Esophagus (tissue), 2 donors: Measurements from ENCODE around the gene CEP68. TPM values are rescaled to one million over a fixed set of nuclear protein-coding genes. Genes with fewer than 3 reads are reported as not detected.

Source experiments
- H3K27ac ChIP-seq, 2 donors: one replicate each; pipeline ENCODE4 v1.5.1; 2013; ENCODE audit warnings: low read depth in 2 of 2, mild to moderate bottlenecking in 2 of 2, inconsistent platforms in 1 of 2, low read length in 1 of 2, moderate library complexity in 1 of 2
- H3K27me3 ChIP-seq, 2 donors: one replicate each; pipeline ENCODE4 v1.6.1; 2013; ENCODE audit warnings: low read length in 2 of 2, control low read depth in 1 of 2, mild to moderate bottlenecking in 1 of 2; ENCODE audit not compliant: insufficient read depth in 2 of 2, control insufficient read depth in 1 of 2
- H3K36me3 ChIP-seq, 2 donors: one replicate each; pipeline ENCODE4 v1.6.1; 2013; ENCODE audit warnings: low read length in 1 of 2; ENCODE audit not compliant: control insufficient read depth in 2 of 2, insufficient read depth in 2 of 2
- H3K4me1 ChIP-seq, 2 donors: one replicate each; pipeline ENCODE4 v1.6.1; 2013; ENCODE audit warnings: low read length in 1 of 2; ENCODE audit not compliant: control insufficient read depth in 2 of 2, insufficient read depth in 2 of 2
- H3K4me3 ChIP-seq, 2 donors: one replicate each; pipeline ENCODE4 v1.5.1; 2013; ENCODE audit warnings: low read length in 2 of 2, mild to moderate bottlenecking in 2 of 2, low read depth in 1 of 2, moderate library complexity in 1 of 2
- H3K9me3 ChIP-seq, 2 donors: one replicate each; pipeline ENCODE4 v1.6.1; 2013; ENCODE audit warnings: mild to moderate bottlenecking in 2 of 2, low read depth in 1 of 2, low read length in 1 of 2, moderate library complexity in 1 of 2; ENCODE audit not compliant: control insufficient read depth in 2 of 2, insufficient read depth in 1 of 2
- WGBS, 2 donors: extraction: QIAGEN DNeasy Blood & Tissue Kit; methylation state at CpG; one replicate each; pipeline ENCODE4 v1.1.7; 2013; 5-methylcytosine and 5-hydroxymethylcytosine counted together
- polyA plus RNA-seq, 2 donors: library from polyadenylated mRNA; stranded (reverse); fragments of 200-250 nt; gene quantifications; one replicate each; pipeline ENCODE4 v1.2.3, GENCODE V29; 2013
- donor health status: healthy with polysubstance abuse.
- donor health status: Bipolar disorder and iron deficiency.

Gene CEP68
- polyA plus RNA-seq, 2 donors = 3.3 to 4.3 TPM

DNA sequence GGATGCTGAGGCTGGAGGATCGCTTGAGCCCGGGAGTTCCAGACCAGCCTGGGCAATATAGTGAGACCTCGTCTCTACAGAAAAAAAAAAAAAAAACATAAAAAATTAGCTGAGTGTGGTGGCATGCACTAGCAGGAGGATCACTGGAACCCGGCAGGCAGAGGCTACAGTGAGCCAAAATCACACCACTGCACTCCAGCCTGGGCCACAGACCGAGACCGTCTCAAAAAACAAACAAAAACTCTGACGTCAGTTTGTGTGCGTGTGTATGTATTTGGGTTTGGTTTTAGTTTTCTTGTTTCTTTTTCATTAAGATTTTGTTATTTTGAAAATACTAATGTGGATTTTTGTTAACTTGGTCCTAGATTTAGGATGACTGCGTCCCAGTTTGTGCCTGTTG lies 19.0 kb downstream of the CEP68 start:
- peaks cover 12 to 19% of the 10 kb centered on the region in 2 donors for H3K36me3 ChIP-seq
- H3K4me1 ChIP-seq = peaks cover 8 to 14% of the 10 kb centered on the region in 2 donors

DNA sequence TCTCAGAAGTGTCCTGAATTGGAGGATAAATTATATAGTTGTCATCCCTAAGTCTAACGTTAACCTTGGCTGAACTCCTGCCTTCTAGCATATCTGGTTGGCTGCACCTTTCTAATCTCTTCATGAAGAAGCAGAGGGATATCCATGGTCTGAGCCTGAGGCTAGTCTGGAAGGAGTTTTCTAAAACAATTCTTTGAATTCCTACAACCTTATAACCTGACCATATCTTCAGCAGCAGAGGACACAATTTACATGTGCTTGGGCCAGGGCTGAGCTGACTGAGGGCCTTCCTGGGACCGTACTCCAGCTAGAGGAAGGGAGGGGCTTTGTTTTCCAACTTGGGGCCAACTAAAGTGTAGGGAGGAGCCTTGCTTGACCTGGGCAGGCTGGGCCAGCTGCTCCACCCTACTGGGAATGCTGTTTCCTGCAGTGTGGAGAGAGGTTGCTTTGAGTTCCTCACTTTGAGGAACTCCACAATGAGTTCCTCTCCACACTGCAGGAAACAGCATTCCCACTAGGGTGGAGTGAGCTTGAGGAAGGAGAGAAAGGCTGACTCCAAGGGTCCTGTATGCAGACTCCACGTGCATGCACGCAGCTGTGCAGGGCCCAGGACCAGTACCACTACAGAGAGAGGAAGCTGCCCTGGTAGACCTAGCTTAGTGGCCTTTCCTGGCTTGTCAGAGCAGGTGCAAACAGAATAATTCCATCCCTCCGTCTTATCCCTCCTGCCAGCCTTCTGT lies 19.6 kb downstream of the CEP68 start:
- no peak overlapping the region for H3K4me3 ChIP-seq
- H3K27ac ChIP-seq = peak overlapping the region; percentile 69 to 78
- WGBS, 2 donors = 31 to 37% methylated on average over 5 of the region's 5 CpGs
- peaks cover 12 to 19% of the 10 kb centered on the region in 2 donors for H3K36me3 ChIP-seq
- no peaks in the 10 kb centered on the region for H3K9me3 ChIP-seq
- peaks cover 8 to 10% of the 10 kb centered on the region in 2 donors for H3K4me1 ChIP-seq
- no peaks in the 10 kb centered on the region for H3K27me3 ChIP-seq

More for the DNA sequence above, 19.0 kb downstream of the CEP68 start:
- WGBS, 2 donors = 60 to 64% methylated on average over 9 of the region's 9 CpGs
- no peaks in the 10 kb centered on the region for H3K27me3 ChIP-seq
- H3K9me3 ChIP-seq = no peaks in the 10 kb centered on the region
- no peak overlapping the region for H3K27ac ChIP-seq
- no peak overlapping the region for H3K4me3 ChIP-seq

DNA sequence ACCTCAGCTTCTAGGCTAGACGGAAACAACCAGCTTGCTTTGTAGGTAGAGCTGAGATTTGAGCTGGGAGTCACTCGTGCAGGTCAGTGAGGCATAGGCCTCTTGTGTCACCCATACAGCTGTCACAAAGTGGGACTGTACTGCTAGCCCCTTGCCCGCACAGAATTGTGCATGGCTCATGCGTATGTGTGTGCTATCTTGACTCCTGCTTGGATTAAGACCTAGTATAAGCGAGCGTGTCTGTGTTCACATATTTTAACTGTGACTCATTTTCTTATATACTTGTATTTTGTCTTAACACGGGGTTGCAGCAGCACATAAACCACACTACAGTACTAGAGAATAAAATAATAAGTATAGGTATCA lies 20.1 kb downstream of the CEP68 start:
- no peaks in the 10 kb centered on the region for H3K9me3 ChIP-seq
- H3K4me1 ChIP-seq = peaks cover 7 to 10% of the 10 kb centered on the region in 2 donors
- H3K27ac ChIP-seq = peak overlapping the region; percentile 69 to 78
- H3K27me3 ChIP-seq = no peaks in the 10 kb centered on the region
- H3K4me3 ChIP-seq = no peak overlapping the region
- peaks cover 10 to 19% of the 10 kb centered on the region in 2 donors for H3K36me3 ChIP-seq
- 35 to 45% methylated on average over 7 of the region's 7 CpGs for WGBS, 2 donors

DNA sequence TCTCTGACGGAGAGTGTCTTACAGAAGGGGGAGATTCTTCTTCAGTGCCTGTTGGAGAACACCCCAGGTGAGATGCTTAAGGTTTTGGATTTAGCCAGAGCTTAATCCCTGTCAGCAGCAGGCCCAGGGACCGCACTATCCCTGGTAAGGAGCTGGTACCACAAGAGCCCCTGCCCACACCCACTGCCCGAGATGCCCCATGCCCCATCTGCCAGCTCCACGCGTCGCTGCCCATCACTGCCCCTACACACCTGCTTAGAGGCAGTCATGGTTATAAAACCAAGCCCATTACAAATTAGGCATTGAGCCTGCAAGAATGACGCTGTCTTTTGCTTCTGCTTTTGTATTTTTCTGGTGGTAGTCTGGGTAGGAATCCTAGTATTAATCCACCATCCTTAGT lies 21.7 kb downstream of the CEP68 start:
- Histone ChIP-seq H3K9me3 (no peaks in the 10 kb centered on the region), H3K27me3 (no peaks in the 10 kb centered on the region), H3K4me1 (peaks cover 5 to 7% of the 10 kb centered on the region in 2 donors), H3K4me3 (no peak overlapping the region), H3K27ac (no peak overlapping the region), H3K36me3 (peaks cover 15 to 16% of the 10 kb centered on the region in 2 donors)
- WGBS, 2 donors = 97% methylated on average over 7 of the region's 7 CpGs

DNA sequence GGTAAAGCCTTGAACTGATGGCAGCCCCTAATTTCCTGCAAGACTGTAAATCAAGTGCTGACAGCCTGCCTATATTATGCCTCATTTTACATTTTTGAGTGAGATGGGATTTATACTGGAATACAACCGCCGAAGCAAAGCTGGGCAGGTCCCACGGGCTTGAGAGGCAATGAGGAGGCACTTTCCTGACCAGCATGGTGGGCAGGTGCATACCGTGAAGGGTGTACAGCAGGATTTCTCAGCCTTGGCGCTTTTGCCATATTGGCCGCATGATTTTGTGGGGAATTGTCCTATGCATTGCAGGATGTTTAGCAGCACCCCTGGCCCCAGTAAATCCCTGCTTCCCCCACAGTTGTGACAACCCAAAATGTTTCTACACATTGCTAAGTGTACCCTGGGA lies 22.8 kb downstream of the CEP68 start:
- Histone ChIP-seq H3K9me3 (no peaks in the 10 kb centered on the region), H3K4me3 (no peak overlapping the region), H3K27me3 (no peaks in the 10 kb centered on the region), H3K36me3 (peaks cover 16 to 20% of the 10 kb centered on the region in 2 donors), H3K4me1 (peaks cover 5 to 7% of the 10 kb centered on the region in 2 donors), H3K27ac (no peak overlapping the region)
- WGBS, 2 donors = 97% methylated on average over 6 of the region's 6 CpGs

DNA sequence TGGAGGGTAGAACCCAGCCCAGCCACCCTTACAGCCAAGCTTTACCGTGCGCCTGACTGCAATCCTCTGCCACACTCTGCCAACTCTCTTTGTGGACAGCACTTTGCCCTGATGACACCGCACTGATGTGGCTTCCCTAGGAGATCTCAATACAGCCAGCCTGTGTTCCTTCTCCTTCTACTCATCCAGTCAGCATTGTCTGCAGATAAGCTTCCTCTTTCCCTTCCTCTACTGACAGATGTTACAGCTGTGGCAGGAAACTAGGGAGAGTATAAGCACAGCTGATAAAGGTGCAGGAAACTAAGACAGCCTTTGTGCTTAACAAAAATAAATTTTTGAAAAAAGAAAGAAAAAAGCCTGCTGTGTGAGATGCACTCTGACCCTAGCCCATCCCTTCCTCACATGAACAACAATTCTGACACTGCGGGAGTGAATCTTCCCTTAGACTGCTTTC lies 25.0 kb downstream of the CEP68 start:
- no peaks in the 10 kb centered on the region for H3K27me3 ChIP-seq
- H3K4me3 ChIP-seq = no peak overlapping the region
- H3K27ac ChIP-seq = no peak overlapping the region
- H3K9me3 ChIP-seq = no peaks in the 10 kb centered on the region
- peaks cover under 1% of the 10 kb centered on the region in 2 donors for H3K4me1 ChIP-seq
- 68 to 75% methylated on average over 4 of the region's 4 CpGs for WGBS, 2 donors
- peaks cover 16 to 20% of the 10 kb centered on the region in 2 donors for H3K36me3 ChIP-seq

DNA sequence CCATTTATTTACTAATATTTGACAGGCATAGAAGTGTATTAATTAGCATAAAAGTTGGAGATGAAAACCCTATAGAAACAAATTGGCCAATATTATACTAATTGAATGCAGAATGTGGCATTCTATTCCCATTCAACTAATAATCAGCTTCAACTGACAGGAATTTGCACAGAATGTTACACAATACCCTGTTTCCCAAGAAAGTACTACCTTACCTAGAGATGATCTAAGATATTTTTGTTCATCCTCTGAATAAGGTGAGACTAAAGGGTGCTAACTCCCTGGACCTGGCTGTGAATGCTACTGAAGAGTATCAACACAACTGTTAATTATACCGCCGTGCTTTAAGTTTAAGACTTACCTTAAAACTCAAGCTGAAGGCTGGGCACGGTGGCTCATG lies 28.9 kb downstream of the CEP68 start:
- Histone ChIP-seq H3K27me3 (no peaks in the 10 kb centered on the region), H3K4me3 (no peak overlapping the region), H3K36me3 (peaks cover 9 to 18% of the 10 kb centered on the region in 2 donors), H3K27ac (no peak overlapping the region), H3K4me1 (no peaks in the 10 kb centered on the region), H3K9me3 (no peaks in the 10 kb centered on the region)
- WGBS, 2 donors = 97 to 100% methylated on average over 3 of the region's 3 CpGs

DNA sequence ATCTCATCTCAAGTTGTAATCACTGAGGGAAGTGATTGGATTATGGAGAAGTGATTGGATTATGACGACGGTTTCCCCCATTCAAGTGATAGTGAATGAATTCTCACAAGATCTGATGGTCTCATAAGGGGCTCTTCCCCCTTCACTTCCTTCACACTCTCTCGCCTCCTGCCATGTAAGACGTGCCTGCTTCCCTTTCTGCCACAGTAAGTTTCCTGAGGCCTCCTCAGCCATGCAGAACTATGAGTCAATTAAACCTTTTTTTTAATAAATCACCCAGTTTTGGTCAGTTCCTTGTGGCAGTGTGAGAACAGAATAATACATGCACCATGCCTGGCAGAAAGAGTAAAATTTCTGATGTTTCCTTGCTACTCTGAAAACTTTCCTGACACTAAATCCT lies 36.6 kb downstream of the CEP68 start:
- H3K36me3 ChIP-seq = peaks cover 0 to 15% of the 10 kb centered on the region in 2 donors
- no peak overlapping the region for H3K27ac ChIP-seq
- no peak overlapping the region for H3K4me3 ChIP-seq
- H3K9me3 ChIP-seq = no peaks in the 10 kb centered on the region
- H3K4me1 ChIP-seq = no peaks in the 10 kb centered on the region
- 90 to 96% methylated on average over 4 of the region's 4 CpGs for WGBS, 2 donors
- H3K27me3 ChIP-seq = no peaks in the 10 kb centered on the region

DNA sequence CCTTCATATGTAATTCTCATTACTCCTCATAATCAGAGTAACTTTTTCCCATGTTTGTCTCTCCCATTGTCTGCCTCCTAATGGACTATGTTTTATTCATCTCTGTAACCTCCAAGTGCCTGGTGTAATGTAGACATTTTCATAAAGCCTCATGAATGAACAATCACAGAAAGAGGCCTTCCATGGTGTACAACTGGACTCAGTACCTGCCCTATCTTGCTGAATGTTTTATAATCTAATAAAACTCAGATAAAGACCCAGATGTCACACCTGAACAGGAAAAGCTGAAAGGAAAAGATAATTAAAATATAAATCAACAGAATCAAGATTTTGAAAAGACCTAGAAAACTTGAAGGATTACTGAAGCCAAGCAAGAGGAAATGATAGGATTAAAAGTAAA lies 37.0 kb downstream of the CEP68 start:
- H3K4me3 ChIP-seq = no peak overlapping the region
- H3K36me3 ChIP-seq = peaks cover 0 to 15% of the 10 kb centered on the region in 2 donors
- H3K4me1 ChIP-seq = no peaks in the 10 kb centered on the region
- H3K27ac ChIP-seq = no peak overlapping the region
- no peaks in the 10 kb centered on the region for H3K9me3 ChIP-seq
- H3K27me3 ChIP-seq = no peaks in the 10 kb centered on the region

DNA sequence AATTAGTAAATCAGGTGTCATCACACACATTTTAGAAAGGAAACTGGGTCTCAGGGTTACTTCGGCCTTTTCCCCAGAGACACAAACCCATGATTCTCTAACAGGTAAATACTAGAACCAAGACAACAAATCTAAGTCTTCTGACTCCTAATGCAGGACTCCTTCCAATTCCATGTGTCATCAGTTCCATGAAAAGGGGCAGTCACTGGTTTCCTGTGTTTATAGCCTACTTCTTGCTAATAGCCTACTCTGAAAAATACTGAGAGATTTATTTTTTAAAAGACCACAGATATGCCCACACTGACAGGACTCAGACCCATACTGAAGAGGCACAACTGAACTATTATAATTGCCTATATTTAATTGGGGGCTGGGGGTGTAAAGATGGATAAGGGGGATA lies 40.7 kb downstream of the CEP68 start:
- 81 to 90% methylated on average over 1 of the region's 1 CpG for WGBS, 2 donors
- Histone ChIP-seq H3K27ac (no peak overlapping the region), H3K36me3 (peaks cover 2 to 14% of the 10 kb centered on the region in 2 donors), H3K9me3 (no peaks in the 10 kb centered on the region), H3K4me1 (no peaks in the 10 kb centered on the region), H3K4me3 (no peak overlapping the region), H3K27me3 (no peaks in the 10 kb centered on the region)
